Esophagus muscularis mucosa (tissue), 4 donors: Measurements from ENCODE around the gene MMP15. TPM values are rescaled to one million over a fixed set of nuclear protein-coding genes. Genes with fewer than 3 reads are reported as not detected.

Experiments
- DNase-seq: peaks from one replicate; pipeline ENCODE4 v3.0.0-alpha.2; 2017; ENCODE audit errors: extremely low spot score
- H3K27ac ChIP-seq, 4 donors: fragments of 200-600 bp; sonication (generic); replicated peaks in 1 of 4; 1 replicate in 3 of 4; 2 replicates in 1 of 4; pipeline ENCODE4 v1.5.1; 2016 to 2019; ENCODE audit warnings: mild to moderate bottlenecking in 1 of 4
- H3K27me3 ChIP-seq, 4 donors: fragments of 200-600 bp; sonication (generic); one replicate each; pipeline versions ENCODE4 v1.5.1 to v1.6.0; 2016 to 2019
- H3K36me3 ChIP-seq, 4 donors: fragments of 200-600 bp; sonication (generic); one replicate each; pipeline ENCODE4 v1.5.1; 2016 to 2019
- H3K4me1 ChIP-seq, 4 donors: fragments of 200-600 bp; sonication (generic); one replicate each; pipeline ENCODE4 v1.5.1; 2016 to 2019
- H3K4me3 ChIP-seq, 4 donors: fragments of 200-600 bp; sonication (generic); 1 replicate in 2 of 4; 2 replicates in 2 of 4; pipeline ENCODE4 v1.5.1; 2016 to 2019; ENCODE audit warnings: mild to moderate bottlenecking in 4 of 4, moderate library complexity in 1 of 4
- H3K9me3 ChIP-seq, 4 donors: fragments of 200-600 bp; sonication (generic); 1 replicate in 3 of 4; 2 replicates in 1 of 4; pipeline ENCODE4 v1.5.1; 2016 to 2019
- CTCF ChIP-seq, 3 experiments: fragments of 200-600 bp in 2 of 3; fragments of 450-650 bp in 1 of 3; sonication (generic) in 2 of 3; IDR thresholded peaks; one replicate each; pipeline ENCODE4 v1.5.1; 2017 to 2019; ENCODE audit warnings: antibody characterized with exemption in 3 of 3, mild to moderate bottlenecking in 2 of 3, moderate library complexity in 1 of 3
- EP300 ChIP-seq: sonication (generic); formaldehyde crosslinking; IDR thresholded peaks from one replicate; pipeline ENCODE4 v1.6.1; 2017; ENCODE audit warnings: antibody characterized with exemption
- POLR2A ChIP-seq: fragments of 450-650 bp; IDR thresholded peaks from one replicate; pipeline ENCODE4 v1.6.1; 2017; ENCODE audit warnings: antibody characterized with exemption, moderate library complexity, mild to moderate bottlenecking, low read depth
- POLR2AphosphoS5 ChIP-seq, 2 donors: sonication (generic); formaldehyde crosslinking; IDR thresholded peaks; one replicate each; pipeline ENCODE4 v1.6.1; 2017; ENCODE audit warnings: antibody characterized with exemption in 2 of 2
- WGBS: methylation state at CpG from one replicate; pipeline ENCODE4 v1.1.5; 2018; 5-methylcytosine and 5-hydroxymethylcytosine counted together
- intact Hi-C: fragments of 100-400 bp; cut with DNase I; formaldehyde crosslinking; loops from one replicate; pipeline ENCODE4 v1.15.1; 2023
- total RNA-seq, 4 donors: library from RNA; depleted of rRNA; stranded (reverse); fragments of >200 nt; gene quantifications; one replicate each; pipeline versions ENCODE4 v1.1.0 to v1.2.1, GENCODE V29; 2016

MMP15 gene
- total RNA-seq, 4 donors from 2014 or later: 3.8 to 16.3 (median 8.7) TPM

- H3K36me3 ChIP-seq: peaks cover 0 to 35% (median 30%) of the 10 kb centered on the region in 4 donors
- WGBS: 93% methylated on average over 5 of the region's 14 CpGs
- no peak overlapping the region for H3K4me3 ChIP-seq
- no peak for DNase-seq
- H3K27me3 ChIP-seq: no peaks in the 10 kb centered on the region
- intact Hi-C loops: no loop called here
- H3K9me3 ChIP-seq: no peaks in the 10 kb centered on the region
- no peak overlapping the region for H3K27ac ChIP-seq
- TF ChIP-seq POLR2AphosphoS5 (IDR thresholded peaks at IDR 0.05): no peak
- TF ChIP-seq POLR2A: no peak
- TF ChIP-seq CTCF (IDR thresholded peaks at IDR 0.05): no peak
- no peak for TF ChIP-seq EP300
- H3K4me1 ChIP-seq: peaks cover 31 to 59% (median 45%) of the 10 kb centered on the region in 4 donors
Measured at GRCh38 chr16:58035356-58036170, 10.0 kb downstream of the MMP15 start.

GRCh38 chr16:58036943-58037342 is 11.4 kb downstream of the MMP15 start:
- H3K4me3 ChIP-seq: no peak overlapping the region
- H3K27ac ChIP-seq: no peak overlapping the region

GRCh38 chr16:58037365-58038057 is 12.0 kb downstream of the MMP15 start:
- intact Hi-C loops: no loop called here
- peaks cover 0 to 55% (median 49%) of the 10 kb centered on the region in 4 donors for H3K36me3 ChIP-seq

More at GRCh38 chr16:58036943-58037342, 11.4 kb downstream of the MMP15 start:
- Histone ChIP-seq H3K4me1 (peaks cover 22 to 45% (median 32%) of the 10 kb centered on the region in 4 donors), H3K36me3 (peaks cover 0 to 49% (median 43%) of the 10 kb centered on the region in 4 donors), H3K27me3 (no peaks in the 10 kb centered on the region), H3K9me3 (no peaks in the 10 kb centered on the region)
- 92% methylated on average over 6 of the region's 6 CpGs for WGBS
- TF ChIP-seq POLR2A (no peak), POLR2AphosphoS5 (IDR thresholded peaks at IDR 0.05) (no peak), CTCF (IDR thresholded peaks at IDR 0.05) (no peak), EP300 (no peak)
- intact Hi-C loops: no loop called here
- DNase-seq: no peak

GRCh38 chr16:58038219-58038641 is 12.7 kb downstream of the MMP15 start:
- H3K27ac ChIP-seq: no peak overlapping the region
- DNase-seq: no peak
- intact Hi-C loops: no loop called here
- no peaks in the 10 kb centered on the region for H3K9me3 ChIP-seq
- 84% methylated on average over 20 of the region's 20 CpGs for WGBS
- H3K4me3 ChIP-seq: no peak overlapping the region
- peaks cover 0 to 62% (median 56%) of the 10 kb centered on the region in 4 donors for H3K36me3 ChIP-seq
- no peaks in the 10 kb centered on the region for H3K27me3 ChIP-seq
- TF ChIP-seq POLR2AphosphoS5 (IDR thresholded peaks at IDR 0.05) (no peak), EP300 (no peak)
- H3K4me1 ChIP-seq: peaks cover 12 to 32% (median 19%) of the 10 kb centered on the region in 4 donors

More at GRCh38 chr16:58037365-58038057, 12.0 kb downstream of the MMP15 start:
- TF ChIP-seq EP300 (no peak), POLR2A (no peak), CTCF (IDR thresholded peaks at IDR 0.05) (no peak), POLR2AphosphoS5 (IDR thresholded peaks at IDR 0.05) (no peak)
- no peaks in the 10 kb centered on the region for H3K27me3 ChIP-seq
- no peak overlapping the region for H3K27ac ChIP-seq
- no peak for DNase-seq
- 92% methylated on average over 16 of the region's 16 CpGs for WGBS
- H3K4me1 ChIP-seq: peaks cover 19 to 40% (median 26%) of the 10 kb centered on the region in 4 donors
- H3K4me3 ChIP-seq: no peak overlapping the region
- no peaks in the 10 kb centered on the region for H3K9me3 ChIP-seq
